HT1080 (cell line): Measurements from ENCODE around the gene FAM169A. TPM values are rescaled to one million over a fixed set of nuclear protein-coding genes. Genes with fewer than 3 reads are reported as not detected.
"Not testable (repeated sequence)": the region's sequence is repeated elsewhere in the genome, so short reads cannot be mapped to it uniquely, and the experiment has no call there.

Experiments used
- DNase-seq: peaks from one replicate; pipeline ENCODE4 v3.0.0-alpha.2; 2015; ENCODE audit warnings: low read depth
- total RNA-seq: library from RNA; depleted of rRNA; stranded (reverse); fragments of >200 nt; shearing (Covaris generic); gene quantifications from 2 replicates; pipeline ENCODE4 v1.2.3, GENCODE V29; 2014

Gene FAM169A
- total RNA-seq, 1 experiment from 2014 or later = 6.6 TPM

GRCh38 chr5:74870299-74871067 lies 4.3 kb upstream of the FAM169A start:
- DNase-seq = no peak

DNA sequence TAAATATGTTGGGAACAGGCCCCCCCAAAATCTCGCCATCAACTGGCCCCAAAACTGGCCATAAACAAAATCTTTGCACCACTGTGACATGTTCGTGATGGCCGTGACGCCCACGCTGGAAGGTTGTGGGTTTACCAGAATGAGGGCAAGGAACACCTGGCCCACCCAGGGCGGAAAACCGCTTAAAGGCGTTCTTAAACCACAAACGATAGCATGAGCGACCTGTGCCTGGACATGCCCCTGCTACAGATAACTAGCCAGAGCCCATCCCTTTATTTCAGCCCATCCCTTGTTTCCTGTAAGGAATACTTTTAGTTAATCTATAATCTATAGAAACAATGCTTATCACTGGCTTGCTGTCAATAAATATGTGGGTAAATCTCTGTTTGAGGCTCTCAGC lies 3.2 kb upstream of the FAM169A start:
- DNase-seq = not testable (repeated sequence)

DNA sequence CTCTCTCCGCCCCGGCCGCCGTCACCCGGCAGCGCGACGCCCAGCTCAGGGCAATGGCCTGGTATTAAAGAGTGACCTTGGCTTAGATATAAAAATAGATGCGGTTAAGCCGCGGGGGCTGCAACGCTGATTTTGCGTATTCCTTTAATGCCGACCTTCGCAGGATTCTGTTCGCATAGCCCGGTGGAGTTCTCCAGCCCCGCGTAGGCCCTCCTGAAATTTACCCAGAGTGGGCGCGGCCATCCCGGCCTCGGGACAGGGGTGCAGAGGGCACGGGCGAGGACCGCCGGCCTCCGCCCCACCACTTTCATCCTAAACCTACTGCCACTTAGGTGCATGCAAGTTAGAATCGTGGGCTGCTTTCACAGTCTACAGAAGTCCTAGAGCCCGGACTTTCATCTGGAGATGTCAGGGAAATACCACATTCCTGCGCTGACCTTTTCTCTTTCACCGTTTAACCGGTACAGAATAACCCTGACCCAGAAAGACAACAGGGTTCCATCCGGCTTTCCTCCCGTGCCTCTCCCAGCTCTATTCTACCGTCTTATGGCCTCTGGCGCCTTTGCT lies 492 bp upstream of the FAM169A start:
- no peak for DNase-seq

DNA sequence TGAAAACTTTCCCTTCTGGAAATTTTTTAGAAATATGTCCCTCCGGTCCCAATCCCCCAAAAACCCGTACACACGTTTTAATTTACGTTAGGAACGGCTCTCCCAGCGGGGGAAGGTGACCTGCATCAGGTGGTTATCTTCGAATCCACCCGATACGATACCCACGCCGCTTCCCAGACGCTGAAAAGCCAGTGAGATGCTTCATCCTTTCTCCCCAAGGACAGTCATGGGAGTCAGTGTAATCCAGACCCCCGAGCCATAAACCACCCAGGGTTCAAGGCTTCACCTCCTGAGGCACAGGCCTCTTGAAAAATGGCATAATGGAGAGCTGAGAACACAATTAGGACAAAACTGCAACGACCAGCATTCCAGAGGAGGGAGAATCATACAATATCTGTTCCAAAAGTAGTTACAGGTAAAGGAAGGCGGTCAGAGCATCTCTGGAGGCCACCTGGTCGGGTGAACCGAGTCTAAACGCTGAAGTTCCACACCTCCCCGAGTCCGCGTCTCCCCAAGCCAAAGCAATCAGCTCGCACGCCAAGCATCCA lies 857 bp downstream of the FAM169A start:
- peak; percentile 26 for DNase-seq

GRCh38 chr5:74864823-74865222 lies 1.4 kb downstream of the FAM169A start:
- no peak for DNase-seq

DNA sequence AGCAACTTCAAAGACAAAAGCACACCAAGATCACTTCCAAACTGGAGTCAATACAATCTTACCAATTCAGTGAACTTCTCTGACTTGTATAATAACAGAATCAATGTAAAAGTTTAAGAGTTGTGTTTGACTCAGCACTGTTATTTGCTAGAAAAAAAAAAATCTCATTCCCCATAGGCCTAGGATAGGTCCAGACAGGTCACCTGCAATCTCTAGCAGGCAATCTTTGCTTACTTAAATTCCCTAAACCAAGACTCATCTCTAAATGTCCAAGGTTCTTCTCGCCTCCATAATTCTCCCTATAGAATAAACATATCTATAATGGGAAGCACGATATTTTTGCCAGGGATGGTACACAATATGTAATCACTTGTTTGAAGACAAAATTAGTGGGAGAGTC lies 2.5 kb downstream of the FAM169A start:
- DNase-seq = no peak

- no peak for DNase-seq
Observed at GRCh38 chr5:74862221-74862620, 4.0 kb downstream of the FAM169A start.

DNA sequence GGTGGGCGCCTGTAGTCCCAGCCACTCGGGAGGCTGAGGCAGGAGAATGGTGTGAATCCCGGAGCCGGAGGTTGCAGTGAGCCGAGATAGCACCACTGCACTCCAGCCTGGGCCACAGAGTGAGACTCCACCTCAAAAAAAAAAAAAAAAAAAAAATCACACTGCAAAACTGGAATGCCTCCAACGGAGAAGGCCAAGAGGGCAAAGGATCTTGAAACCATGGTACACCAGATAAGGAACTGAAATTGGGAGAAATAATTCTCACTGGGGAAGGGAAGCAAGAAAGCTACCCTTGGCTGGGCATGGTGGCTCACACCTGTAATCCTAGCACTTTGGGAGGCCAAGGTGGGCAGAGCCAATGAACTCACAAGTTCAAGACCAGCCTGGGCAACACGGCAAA lies 9.2 kb downstream of the FAM169A start:
- not testable (repeated sequence) for DNase-seq

- no peak for DNase-seq
Observed at GRCh38 chr5:74853256-74853655, 12.9 kb downstream of the FAM169A start.

DNA sequence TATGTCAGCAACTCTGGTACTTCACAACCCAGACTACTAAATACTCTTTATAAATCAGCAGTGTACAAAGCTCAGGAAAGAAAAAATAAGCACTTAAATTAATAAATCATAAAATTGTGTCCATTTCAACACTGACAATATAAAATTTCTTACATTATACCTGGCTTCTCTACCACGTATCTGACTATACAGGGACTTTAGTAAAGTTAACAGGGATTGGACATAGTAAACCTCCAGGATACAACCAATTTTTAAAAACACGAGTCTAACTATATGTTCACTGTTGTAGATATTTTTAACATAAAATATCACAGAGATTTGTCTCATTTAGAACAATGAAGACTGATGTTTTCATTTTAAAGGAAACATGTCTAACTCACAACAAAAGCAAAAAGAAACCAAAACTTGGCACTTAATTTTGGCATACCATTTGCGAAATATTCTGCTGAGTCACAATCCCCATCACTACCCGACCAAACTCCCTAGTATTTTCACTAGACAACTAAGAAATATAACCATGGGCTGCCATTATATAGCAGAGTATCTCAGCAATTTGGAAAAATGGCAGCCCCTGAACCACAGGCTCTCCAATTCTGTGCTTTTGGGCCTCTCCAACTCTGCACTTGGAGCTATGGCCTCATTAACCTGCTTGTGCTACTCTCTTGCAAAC lies 14.4 kb downstream of the FAM169A start:
- peak; percentile 55 for DNase-seq

DNA sequence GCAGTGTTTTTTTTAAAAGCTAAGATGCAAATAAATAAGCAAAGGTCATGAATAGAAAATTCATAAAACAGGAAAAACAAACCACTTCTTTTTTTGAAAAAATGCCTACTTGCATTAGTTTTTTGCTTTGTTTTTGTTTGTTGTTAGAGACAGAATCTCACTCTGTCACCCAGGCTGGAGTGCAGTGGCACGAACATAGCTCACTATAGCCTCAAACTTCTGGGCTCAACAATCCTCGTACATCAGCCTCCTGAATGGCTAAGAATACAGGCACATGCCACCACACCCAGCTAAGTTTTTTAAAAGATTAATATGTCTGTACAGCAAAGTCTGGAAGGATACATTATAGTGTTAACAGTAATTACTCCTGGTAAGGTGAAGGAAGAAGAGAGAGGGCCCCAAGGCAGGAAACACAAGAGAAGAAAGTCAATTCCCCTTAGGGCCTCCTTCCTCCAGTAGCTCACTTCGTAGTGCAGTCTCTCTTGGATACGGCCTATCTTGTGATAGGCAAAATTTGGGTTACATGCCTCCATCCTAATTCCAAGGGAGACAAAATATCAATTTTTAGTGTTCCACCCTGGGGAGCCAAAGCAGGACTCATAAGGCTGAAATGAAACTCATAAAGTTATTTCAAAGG lies 15.3 kb downstream of the FAM169A start:
- DNase-seq = no peak

GRCh38 chr5:74850030-74850429 lies 16.2 kb downstream of the FAM169A start:
- no peak for DNase-seq

DNA sequence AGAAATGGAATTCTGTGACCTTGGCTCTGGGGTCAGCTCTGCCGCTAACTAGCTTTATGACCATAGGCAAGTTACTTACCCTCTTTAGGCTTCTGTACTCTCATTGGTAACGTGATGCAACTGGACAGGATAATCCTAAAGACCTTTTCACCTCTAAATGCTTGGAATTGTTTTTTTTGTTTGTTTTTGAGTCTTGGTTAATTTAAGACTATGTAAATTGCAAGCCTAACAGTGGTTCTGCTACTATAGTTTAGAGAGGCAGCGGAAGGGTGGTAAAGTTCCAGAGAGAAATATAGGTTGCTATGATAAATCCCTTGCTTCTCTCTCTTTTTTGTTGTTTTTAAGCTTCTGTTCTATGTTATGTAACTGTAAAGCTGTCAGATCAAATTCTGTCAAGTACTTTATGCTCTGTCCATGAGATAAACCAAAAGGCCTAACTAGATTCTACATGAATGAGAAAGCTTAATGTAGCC lies 17.6 kb downstream of the FAM169A start:
- DNase-seq = no peak

DNA sequence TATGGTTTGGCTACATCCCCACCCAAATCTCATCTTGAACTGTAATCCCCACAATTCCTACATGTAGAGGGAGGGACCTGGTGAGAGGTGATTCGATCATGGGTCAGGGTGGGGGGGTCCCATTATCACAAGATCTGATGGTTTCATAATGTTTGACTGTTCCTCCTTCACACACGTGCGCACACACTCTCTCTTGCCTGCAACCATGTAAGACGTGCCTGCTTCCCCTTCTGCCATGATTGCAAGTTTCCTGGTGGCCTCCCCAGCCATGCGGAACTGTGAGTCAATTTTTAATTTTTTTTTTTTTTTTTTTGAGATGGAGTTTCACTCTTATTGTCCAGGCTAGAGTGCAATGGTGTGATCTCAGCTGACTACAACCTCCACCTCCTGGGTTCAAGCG lies 27.0 kb downstream of the FAM169A start:
- DNase-seq = no peak

GRCh38 chr5:74838262-74838661 lies 27.9 kb downstream of the FAM169A start:
- no peak for DNase-seq

DNA sequence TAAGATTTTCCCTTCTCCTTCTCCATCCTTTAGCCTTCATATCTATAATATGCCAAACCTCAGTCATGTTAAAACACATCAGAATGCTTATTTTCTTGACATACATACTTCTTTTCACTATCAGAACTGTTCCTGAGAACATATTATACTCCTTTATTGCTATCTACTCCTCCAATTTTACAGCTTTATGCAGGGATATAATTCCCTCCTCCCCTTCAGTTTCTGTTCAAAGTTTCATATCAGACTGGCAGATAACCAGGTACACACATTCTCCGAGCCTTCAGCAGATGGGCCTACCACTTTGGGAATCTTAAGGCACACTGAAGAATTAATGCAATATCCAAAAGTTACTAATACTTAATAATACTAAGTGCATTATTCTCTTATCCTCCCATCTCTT lies 29.1 kb downstream of the FAM169A start:
- DNase-seq = no peak

- DNase-seq = no peak
Observed at GRCh38 chr5:74833537-74834266, 32.5 kb downstream of the FAM169A start.

DNA sequence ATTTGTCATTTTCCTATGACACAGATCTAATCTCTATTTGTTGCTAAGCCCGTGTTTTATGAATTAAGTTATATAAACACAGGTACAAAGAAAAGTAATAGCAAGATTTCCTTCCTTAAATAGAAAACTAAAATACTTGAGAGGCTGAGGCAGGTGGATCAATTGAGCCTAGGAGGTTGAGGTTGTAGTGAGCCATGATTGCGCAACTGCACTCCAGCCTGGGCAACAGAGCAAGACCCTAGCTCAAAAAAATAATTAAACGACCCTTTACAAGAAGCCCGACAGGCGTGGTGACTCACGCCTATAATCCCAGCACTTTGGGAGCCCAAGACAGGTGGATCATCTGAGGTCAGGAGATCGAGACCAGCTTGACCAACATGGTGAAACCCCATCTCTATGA lies 36.8 kb downstream of the FAM169A start:
- DNase-seq = no peak

- no peak for DNase-seq
Observed at GRCh38 chr5:74822288-74822687, 43.9 kb downstream of the FAM169A start.

DNA sequence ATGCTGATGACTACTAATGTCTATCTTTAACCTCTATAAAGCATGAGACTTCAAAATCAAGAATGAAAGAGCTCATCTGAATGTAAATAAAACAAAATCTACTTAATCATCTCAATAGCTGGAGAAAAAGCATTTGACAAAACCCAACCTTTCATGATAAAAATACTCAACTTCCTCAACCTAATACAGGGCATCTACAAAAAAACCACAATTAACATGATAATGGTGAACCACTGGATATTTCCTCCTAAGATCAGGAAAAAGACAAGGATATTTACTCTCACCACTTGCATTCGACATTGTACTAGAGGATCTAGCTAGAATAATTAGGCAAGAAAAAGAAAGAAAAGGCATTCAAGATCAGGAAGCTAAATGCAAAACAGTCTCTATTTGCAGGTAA lies 49.3 kb downstream of the FAM169A start:
- no peak for DNase-seq

DNA sequence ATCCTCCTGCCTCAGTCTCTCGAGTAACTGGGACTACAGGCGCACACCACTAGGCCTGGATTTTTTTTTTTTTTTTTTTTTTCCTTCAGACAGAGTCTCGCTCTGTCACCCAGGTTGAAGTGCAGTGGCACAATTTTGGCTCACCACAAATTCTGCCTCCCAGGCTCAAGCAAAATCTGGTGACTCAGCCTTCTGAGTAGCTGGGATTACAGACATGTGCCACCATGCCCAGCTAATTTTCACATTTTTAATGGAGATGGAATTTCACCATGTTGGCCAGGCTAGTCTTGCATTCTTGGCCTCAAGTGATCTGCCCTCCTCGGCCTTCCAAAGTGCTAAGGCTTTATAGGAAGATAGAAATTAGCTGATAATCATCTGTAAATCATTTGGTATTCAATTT lies 55.3 kb downstream of the FAM169A start:
- peak; percentile 57 for DNase-seq
